ENCODE data around the gene TAF5. TPM values are rescaled to one million over a fixed set of nuclear protein-coding genes. Genes with fewer than 3 reads are reported as not detected.
A peak's percentile ranks its signal among the peaks of the same experiment; 100 is the strongest.
"Not testable (repeated sequence)": the region's sequence is repeated elsewhere in the genome, so short reads cannot be mapped to it uniquely, and the experiment has no call there.

Gene TAF5
- total and polyA plus RNA-seq, 2 donors (not counting 3 experiments of a cell fraction or from before 2014, with no cell fraction given) = 2.4 to 5.8 TPM

GRCh38 chr10:103416436-103417147 lies 48.8 kb downstream of the TAF5 start:
- Histone ChIP-seq H3K9me3 (replicated peaks; ENCODE audit: control insufficient read depth, insufficient read depth, low read length) (no peaks in the 10 kb centered on the region), H3K4me2 (ENCODE audit: insufficient read depth, low read length) (no peak overlapping the region), H2AFZ (ENCODE audit: low read depth, low read length) (no peak overlapping the region), H3K36me3 (ENCODE audit: control insufficient read depth in 2 of 2, extremely low read depth in 1 of 2, insufficient read depth in 2 of 2, low read length in 2 of 2) (peaks cover 46 to 65% of the 10 kb centered on the region in 2 experiments), H4K20me1 (replicated peaks; ENCODE audit: control insufficient read depth, extremely low read depth, insufficient read depth, low read length) (no peaks in the 10 kb centered on the region), H3K4me3 (replicated peaks in 1 of 3; ENCODE audit: insufficient read depth in 1 of 3, low read depth in 1 of 3, low read length in 3 of 3) (no peak overlapping the region), H3K9ac (replicated peaks; ENCODE audit: extremely low read depth, insufficient read depth, low read length) (no peak overlapping the region), H3K27me3 (ENCODE audit: control insufficient read depth in 2 of 2, insufficient read depth in 2 of 2, low read length in 2 of 2) (no peaks in the 10 kb centered on the region), H3K79me2 (ENCODE audit: control insufficient read depth, insufficient read depth, low read length) (no peaks in the 10 kb centered on the region), H3K4me1 (ENCODE audit: control insufficient read depth, extremely low read depth, insufficient read depth, low read length) (no peaks in the 10 kb centered on the region), H3K9me1 (replicated peaks; ENCODE audit: control insufficient read depth, extremely low read depth, insufficient read depth, low read length) (no peaks in the 10 kb centered on the region), H3K27ac (ENCODE audit: insufficient read depth, low read depth, low read length) (no peak overlapping the region)
- no TSS peak for BruUV-seq (replicated peaks)
- TF ChIP-seq EZH2 (IDR thresholded peaks at IDR 0.05; ENCODE audit: borderline replicate concordance, low read depth, low read length, severe bottlenecking) = no peak
- no peak for TF ChIP-seq POLR2AphosphoS5 (IDR thresholded peaks at IDR 0.05; ENCODE audit: insufficient read depth, low read depth, low read length)
- TF ChIP-seq MAX (IDR thresholded peaks at IDR 0.05; ENCODE audit: insufficient read depth, insufficient read length) = no peak
- no peak for TF ChIP-seq GATA2 (IDR thresholded peaks at IDR 0.05; ENCODE audit: insufficient read depth, insufficient read length, low read depth, low read length)
- no peak for TF ChIP-seq JUN (IDR thresholded peaks at IDR 0.05; ENCODE audit: borderline replicate concordance, insufficient read depth, insufficient read length, low read depth)
- peak; percentile 36 to 40 for TF ChIP-seq CTCF (IDR thresholded peaks at IDR 0.05; ENCODE audit: extremely low read depth in 1 of 2, insufficient read depth in 1 of 2, low read depth in 1 of 2, low read length in 2 of 2)
- POLR2A ChIA-PET = no interaction called here
- intact Hi-C loops (cut with micrococcal nuclease) (loop anchor here (1.0 to 2.0 kb wide), 3 partner anchors 69 to 176 kb away; no protein-coding TSS in a partner anchor), dilution Hi-C loops (cut with MboI; ENCODE audit: extremely low pct_ligation_motif_present, low sequenced_read_pairs) (no loop called here)
- DNase-seq (ENCODE audit: low read depth, low spot score) (peak; percentile 70), FAIRE-seq (peak; percentile 84)
- CTCF ChIA-PET = interaction anchor here (0.7 to 4.3 kb wide), 15 partner anchors 9 to 270 kb away, joined by 3 to 45 read pairs (median 5); partner anchors contain the start of genes ATP5MK, NEURL1 and PDCD11

- intact Hi-C loops (cut with micrococcal nuclease) = loop anchor here (1.0 to 2.0 kb wide), 3 partner anchors 68 to 176 kb away; no protein-coding TSS in a partner anchor
- H3K27me3 ChIP-seq (ENCODE audit: control insufficient read depth in 2 of 2, insufficient read depth in 2 of 2, low read length in 2 of 2) = not testable (repeated sequence)
Measured at GRCh38 chr10:103417148-103417469, 49.3 kb downstream of the TAF5 start.

More at GRCh38 chr10:103417148-103417469, 49.3 kb downstream of the TAF5 start:
- CTCF ChIA-PET = interaction anchor here (0.7 to 4.3 kb wide), 12 partner anchors 9 to 269 kb away, joined by 3 to 45 read pairs (median 8); partner anchors contain the start of gene NEURL1
- H3K4me3 ChIP-seq (replicated peaks in 1 of 3; ENCODE audit: insufficient read depth in 1 of 3, low read depth in 1 of 3, low read length in 3 of 3); H3K79me2 ChIP-seq (ENCODE audit: control insufficient read depth, insufficient read depth, low read length); DNase-seq (ENCODE audit: low read depth, low spot score); H3K4me1 ChIP-seq (ENCODE audit: control insufficient read depth, extremely low read depth, insufficient read depth, low read length); BruUV-seq (replicated peaks); H3K27ac ChIP-seq (ENCODE audit: insufficient read depth, low read depth, low read length); H2AFZ ChIP-seq (ENCODE audit: low read depth, low read length); H3K9me1 ChIP-seq (replicated peaks; ENCODE audit: control insufficient read depth, extremely low read depth, insufficient read depth, low read length); FAIRE-seq; H3K4me2 ChIP-seq (ENCODE audit: insufficient read depth, low read length); H3K9ac ChIP-seq (replicated peaks; ENCODE audit: extremely low read depth, insufficient read depth, low read length); POLR2A ChIA-PET; H4K20me1 ChIP-seq (replicated peaks; ENCODE audit: control insufficient read depth, extremely low read depth, insufficient read depth, low read length); H3K9me3 ChIP-seq (replicated peaks; ENCODE audit: control insufficient read depth, insufficient read depth, low read length); dilution Hi-C loops (cut with MboI; ENCODE audit: extremely low pct_ligation_motif_present, low sequenced_read_pairs): not testable (repeated sequence)
- peaks cover 46 to 65% of the 10 kb centered on the region in 2 experiments for H3K36me3 ChIP-seq (ENCODE audit: control insufficient read depth in 2 of 2, extremely low read depth in 1 of 2, insufficient read depth in 2 of 2, low read length in 2 of 2)
